ENCODE results near the gene CD160.

The CD160 gene

DNA sequence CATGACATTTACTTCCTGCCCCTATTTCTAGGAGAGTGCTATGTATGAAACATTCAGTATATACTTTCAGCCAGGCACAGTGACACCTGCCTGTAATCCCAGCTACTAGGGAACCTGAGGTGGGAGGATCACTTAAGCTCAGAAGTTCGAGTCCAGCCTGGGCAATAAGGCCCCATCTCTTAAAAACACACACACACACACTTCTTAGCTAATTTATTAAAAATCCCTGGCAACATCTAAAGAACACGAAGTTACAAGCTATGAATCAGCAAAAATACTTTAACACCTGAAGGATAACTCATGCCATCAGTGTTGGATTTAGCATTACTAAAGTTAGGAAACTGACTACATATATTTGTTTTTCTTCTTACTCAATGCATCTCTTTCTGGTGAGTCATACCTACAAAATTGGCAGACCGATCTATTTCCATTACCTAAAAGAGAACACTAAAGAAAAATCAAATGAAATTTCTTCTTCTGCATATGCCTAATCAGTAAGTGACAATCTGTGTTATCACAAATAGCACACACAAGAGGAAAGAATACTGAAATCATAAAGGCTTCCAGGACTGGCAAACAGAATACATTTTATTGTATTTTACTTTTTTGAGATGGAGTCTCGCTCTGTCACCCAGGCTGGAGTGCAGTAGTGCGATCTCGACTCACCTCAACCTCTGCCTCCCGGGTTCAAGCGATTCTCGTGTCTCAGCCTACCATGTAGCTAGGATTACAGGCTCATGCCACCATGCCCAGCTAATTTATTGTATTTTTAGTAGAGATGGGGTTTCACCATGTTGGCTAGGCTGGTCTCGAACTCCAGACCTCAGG is 63.2 kb downstream of the CD160 start (continued):
- 0 out of 2 replicates have a peak, but pooled peaks have one; percentile 57 for TF ChIP-seq ZFP37 (tag by site-specific recombination; IDR thresholded peaks at IDR 0.05)
- TF ChIP-seq ZNF324 (tag by site-specific recombination; IDR thresholded peaks at IDR 0.05), result 0 out of 2 replicates have a peak, but pooled peaks have one; percentile 38
- TF ChIP-seq ZNF629 (tag by site-specific recombination; IDR thresholded peaks at IDR 0.05), result peak; percentile 87
- no peak for TF ChIP-seq ZSCAN16 (tag by site-specific recombination; IDR thresholded peaks at IDR 0.05)
- 0 out of 2 replicates have a peak, but pooled peaks have one; percentile 14 for TF ChIP-seq ZNF335 (tag by site-specific recombination; conservative IDR thresholded peaks at IDR 0.05)
- TF ChIP-seq, protein P1, sequence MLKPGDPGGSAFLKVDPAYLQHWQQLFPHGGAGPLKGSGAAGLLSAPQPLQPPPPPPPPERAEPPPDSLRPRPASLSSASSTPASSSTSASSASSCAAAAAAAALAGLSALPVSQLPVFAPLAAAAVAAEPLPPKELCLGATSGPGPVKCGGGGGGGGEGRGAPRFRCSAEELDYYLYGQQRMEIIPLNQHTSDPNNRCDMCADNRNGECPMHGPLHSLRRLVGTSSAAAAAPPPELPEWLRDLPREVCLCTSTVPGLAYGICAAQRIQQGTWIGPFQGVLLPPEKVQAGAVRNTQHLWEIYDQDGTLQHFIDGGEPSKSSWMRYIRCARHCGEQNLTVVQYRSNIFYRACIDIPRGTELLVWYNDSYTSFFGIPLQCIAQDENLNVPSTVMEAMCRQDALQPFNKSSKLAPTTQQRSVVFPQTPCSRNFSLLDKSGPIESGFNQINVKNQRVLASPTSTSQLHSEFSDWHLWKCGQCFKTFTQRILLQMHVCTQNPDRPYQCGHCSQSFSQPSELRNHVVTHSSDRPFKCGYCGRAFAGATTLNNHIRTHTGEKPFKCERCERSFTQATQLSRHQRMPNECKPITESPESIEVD (tag by site-specific recombination; IDR thresholded peaks at IDR 0.05), result peak; percentile 74
- TF ChIP-seq SP7 (tag by site-specific recombination; IDR thresholded peaks at IDR 0.05), result 0 out of 2 replicates have a peak, but pooled peaks have one; percentile 33
- TF ChIP-seq ZEB2 (tag by site-specific recombination; IDR thresholded peaks at IDR 0.05), result peak; percentile 63
- TF ChIP-seq ZNF10 (tag by site-specific recombination; IDR thresholded peaks at IDR 0.05), result peak; percentile 89
- no peak for TF ChIP-seq KLF16 (tag by site-specific recombination; IDR thresholded peaks at IDR 0.05)
- TF ChIP-seq ZBTB17 (tag by site-specific recombination; IDR thresholded peaks at IDR 0.05), result peak; percentile 68
- peak; percentile 79 for TF ChIP-seq ZNF184 (tag by site-specific recombination; IDR thresholded peaks at IDR 0.05)
- TF ChIP-seq ZNF600 (tag by site-specific recombination; IDR thresholded peaks at IDR 0.05), result peak; percentile 44; the same call in 1 of the 2 replicates
- 0 out of 2 replicates have a peak, but pooled peaks have one; percentile 44 for TF ChIP-seq ZNF843 (tag by site-specific recombination; IDR thresholded peaks at IDR 0.05)

GRCh38 chr1:145784409-145784808 is 65.1 kb downstream of the CD160 start:
- H3K36me3 ChIP-seq (ENCODE audit: control insufficient read depth in 2 of 2, insufficient read depth in 1 of 2, low read length in 2 of 2), result peaks cover 0 to 3% of the 10 kb centered on the region in 2 experiments; a peak in 1 of 3 replicates
- ChIA-PET POLR2A (no interaction called here), CTCF (interaction anchor here (0.6 kb wide), 1 partner anchor 9 kb away, joined by 3 read pairs; no protein-coding TSS in a partner anchor)
- no peak overlapping the region for H3K4me3 ChIP-seq (ENCODE audit: low read depth, low read length)
- TF ChIP-seq, protein P2, sequence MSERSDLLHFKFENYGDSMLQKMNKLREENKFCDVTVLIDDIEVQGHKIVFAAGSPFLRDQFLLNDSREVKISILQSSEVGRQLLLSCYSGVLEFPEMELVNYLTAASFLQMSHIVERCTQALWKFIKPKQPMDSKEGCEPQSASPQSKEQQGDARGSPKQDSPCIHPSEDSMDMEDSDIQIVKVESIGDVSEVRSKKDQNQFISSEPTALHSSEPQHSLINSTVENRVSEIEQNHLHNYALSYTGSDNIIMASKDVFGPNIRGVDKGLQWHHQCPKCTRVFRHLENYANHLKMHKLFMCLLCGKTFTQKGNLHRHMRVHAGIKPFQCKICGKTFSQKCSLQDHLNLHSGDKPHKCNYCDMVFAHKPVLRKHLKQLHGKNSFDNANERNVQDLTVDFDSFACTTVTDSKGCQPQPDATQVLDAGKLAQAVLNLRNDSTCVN (tag by site-specific recombination; optimal IDR thresholded peaks at IDR 0.05), result no peak
- TF ChIP-seq MEIS1 (CRISPR knock-in tag; IDR thresholded peaks at IDR 0.05; ENCODE audit: borderline replicate concordance), result no peak
- TF ChIP-seq ZNF211 (tag by site-specific recombination; IDR thresholded peaks at IDR 0.05; ENCODE audit: low read depth), result no peak
- no peak for TF ChIP-seq ZBTB6 (tag by site-specific recombination; IDR thresholded peaks at IDR 0.05)
- no peak for TF ChIP-seq ZXDB (tag by site-specific recombination; IDR thresholded peaks at IDR 0.05)
- no peak for TF ChIP-seq ZFHX2 (tag by site-specific recombination; conservative IDR thresholded peaks at IDR 0.05)
- no peak overlapping the region for H3K27ac ChIP-seq (ENCODE audit: extremely low read depth, low read depth, low read length)
- 0 out of 2 replicates have a peak, but pooled peaks cover 5% of the 10 kb centered on the region for H3K4me1 ChIP-seq (ENCODE audit: control insufficient read depth, insufficient read depth, low read length)
- H3K9me3 ChIP-seq (ENCODE audit: control insufficient read depth, insufficient read depth, low read depth, low read length), result no peaks in the 10 kb centered on the region
